Neuronal stem cell (in vitro differentiated cells): ENCODE data around the gene SPPL3. TPM values are rescaled to one million over a fixed set of nuclear protein-coding genes. Genes with fewer than 3 reads are reported as not detected.
"Not testable (repeated sequence)": the region's sequence is repeated elsewhere in the genome, so short reads cannot be mapped to it uniquely, and the experiment has no call there.

Source experiments
- DNase-seq: peaks from one replicate; pipeline ENCODE4 v3.0.0-alpha.2; 2013; ENCODE audit warnings: low spot score
- H2AFZ ChIP-seq: one replicate; pipeline ENCODE4 v1.6.1; 2013; ENCODE audit warnings: mild to moderate bottlenecking, low read length, inconsistent platforms
- H2AK5ac ChIP-seq: 2 replicates; pipeline ENCODE4 v1.6.1; 2013; ENCODE audit warnings: low read depth, mild to moderate bottlenecking, inconsistent platforms, low read length, moderate library complexity, mixed read lengths
- H2BK120ac ChIP-seq: 2 replicates; pipeline ENCODE4 v1.6.1; 2013; ENCODE audit warnings: low read depth, mild to moderate bottlenecking, inconsistent platforms, low read length, moderate library complexity, mixed read lengths
- H2BK12ac ChIP-seq: one replicate; pipeline ENCODE4 v1.6.1; 2013; ENCODE audit warnings: low read length, inconsistent platforms
- H2BK15ac ChIP-seq: 2 replicates; pipeline ENCODE4 v1.6.1; 2013; ENCODE audit warnings: mild to moderate bottlenecking, low read length, inconsistent platforms, mixed read lengths
- H2BK5ac ChIP-seq: one replicate; pipeline ENCODE4 v1.6.1; 2013; ENCODE audit warnings: inconsistent platforms, mild to moderate bottlenecking, low read length, moderate library complexity
- H3K14ac ChIP-seq: one replicate; pipeline ENCODE4 v1.6.1; 2013; ENCODE audit warnings: low read length, inconsistent platforms
- H3K18ac ChIP-seq: 2 replicates; pipeline ENCODE4 v1.6.1; 2013; ENCODE audit warnings: low read length, inconsistent platforms
- H3K23ac ChIP-seq: 2 replicates; pipeline ENCODE4 v1.6.1; 2013; ENCODE audit warnings: low read depth, mild to moderate bottlenecking, mixed read lengths, low read length, inconsistent platforms; ENCODE audit not compliant: poor library complexity
- H3K27ac ChIP-seq: replicated peaks from 3 replicates; pipeline ENCODE4 v1.5.1; 2013; ENCODE audit warnings: low read length, inconsistent platforms
- H3K27me3 ChIP-seq, 3 experiments: 2 replicates each; pipeline ENCODE4 v1.6.1; 2013; ENCODE audit warnings: low read length in 3 of 3, mild to moderate bottlenecking in 2 of 3, inconsistent platforms in 1 of 3, low read depth in 1 of 3, mixed read lengths in 1 of 3, moderate library complexity in 1 of 3; ENCODE audit not compliant: control insufficient read depth in 3 of 3, insufficient read depth in 3 of 3
- H3K36me3 ChIP-seq, 2 donors: replicated peaks in 1 of 2; 2 replicates each; pipeline ENCODE4 v1.6.1; 2013; ENCODE audit warnings: low read length in 2 of 2; ENCODE audit not compliant: control insufficient read depth in 2 of 2, insufficient read depth in 2 of 2
- H3K4ac ChIP-seq: 2 replicates; pipeline ENCODE4 v1.6.1; 2013; ENCODE audit warnings: inconsistent platforms, mild to moderate bottlenecking, low read length, moderate library complexity
- H3K4me1 ChIP-seq, 2 donors: 1 replicate in 1 of 2; 2 replicates in 1 of 2; pipeline ENCODE4 v1.6.1; 2013; ENCODE audit warnings: low read length in 2 of 2, low read depth in 1 of 2; ENCODE audit not compliant: control insufficient read depth in 2 of 2, insufficient read depth in 1 of 2
- H3K4me2 ChIP-seq: one replicate; pipeline ENCODE4 v1.6.1; 2013; ENCODE audit warnings: mild to moderate bottlenecking, low read length, inconsistent platforms; ENCODE audit not compliant: insufficient read depth, poor library complexity, severe bottlenecking
- H3K4me3 ChIP-seq, 2 donors: 2 replicates each; pipeline ENCODE4 v1.5.1; 2013; ENCODE audit warnings: low read length in 2 of 2, mild to moderate bottlenecking in 2 of 2, inconsistent platforms in 1 of 2, moderate library complexity in 1 of 2
- H3K79me1 ChIP-seq: one replicate; pipeline ENCODE4 v1.6.1; 2013; ENCODE audit warnings: low read depth, mild to moderate bottlenecking, inconsistent platforms, low read length, moderate library complexity
- H3K9ac ChIP-seq: one replicate; pipeline ENCODE4 v1.6.1; 2013; ENCODE audit warnings: mild to moderate bottlenecking, low read depth, low read length, inconsistent platforms; ENCODE audit not compliant: poor library complexity
- H3K9me3 ChIP-seq, 2 donors: replicated peaks in 1 of 2; 2 replicates each; pipeline versions ENCODE3 to v1.6.1; 2013; ENCODE audit warnings: low read length in 2 of 2, mild to moderate bottlenecking in 2 of 2, inconsistent platforms in 1 of 2, low read depth in 1 of 2, mixed read lengths in 1 of 2, moderate library complexity in 1 of 2; ENCODE audit not compliant: control insufficient read depth in 2 of 2, insufficient read depth in 1 of 2
- H4K8ac ChIP-seq: one replicate; pipeline ENCODE4 v1.6.1; 2013; ENCODE audit warnings: low read depth, mild to moderate bottlenecking, inconsistent platforms, low read length, moderate library complexity
- H4K91ac ChIP-seq: one replicate; pipeline ENCODE4 v1.6.1; 2013; ENCODE audit warnings: low read length, low read depth, mild to moderate bottlenecking, inconsistent platforms; ENCODE audit not compliant: poor library complexity
- WGBS, 2 donors: extraction: QIAGEN DNeasy Blood & Tissue Kit; methylation state at CpG; one replicate each; pipeline ENCODE4 v1.1.7; 2013; ENCODE audit warnings: missing lambda C conversion rate in 2 of 2, mixed read lengths in 1 of 2; ENCODE audit not compliant: insufficient read length in 2 of 2, insufficient replicate concordance in 1 of 2; ENCODE audit errors: extremely low coverage in 2 of 2; 5-methylcytosine and 5-hydroxymethylcytosine counted together
- polyA plus RNA-seq, 2 experiments: library from polyadenylated mRNA; stranded (reverse); fragments of 200-250 nt; gene quantifications; one replicate each; pipeline ENCODE4 v1.2.3, GENCODE V29; 2013

Gene SPPL3, protein sequence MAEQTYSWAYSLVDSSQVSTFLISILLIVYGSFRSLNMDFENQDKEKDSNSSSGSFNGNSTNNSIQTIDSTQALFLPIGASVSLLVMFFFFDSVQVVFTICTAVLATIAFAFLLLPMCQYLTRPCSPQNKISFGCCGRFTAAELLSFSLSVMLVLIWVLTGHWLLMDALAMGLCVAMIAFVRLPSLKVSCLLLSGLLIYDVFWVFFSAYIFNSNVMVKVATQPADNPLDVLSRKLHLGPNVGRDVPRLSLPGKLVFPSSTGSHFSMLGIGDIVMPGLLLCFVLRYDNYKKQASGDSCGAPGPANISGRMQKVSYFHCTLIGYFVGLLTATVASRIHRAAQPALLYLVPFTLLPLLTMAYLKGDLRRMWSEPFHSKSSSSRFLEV
- polyA plus RNA-seq (2013, experiment 1 of 2), result 50.8 TPM
- polyA plus RNA-seq (2013, experiment 2 of 2), result 50.8 TPM

- peak within 1 kb of the TSS; percentile 46 for H3K27ac ChIP-seq
- H3K4me1 ChIP-seq, result peaks cover 3 to 9% of the 10 kb centered on the region in 2 donors
- no CpG with 5 or more reads among the region's 66 CpGs for WGBS, 2 donors
- DNase-seq, result peak; percentile 88
- H2AK5ac ChIP-seq, result peak within 1 kb of the TSS; percentile 81
- peak within 1 kb of the TSS; percentile 96 for H2BK5ac ChIP-seq
- peak within 1 kb of the TSS; percentile 98 for H3K9ac ChIP-seq
- peak within 1 kb of the TSS; percentile 66 for H3K4ac ChIP-seq
- peak within 1 kb of the TSS; percentile 97 for H2BK120ac ChIP-seq
- H2BK15ac ChIP-seq, result no peak within 1 kb of the TSS
- peak within 1 kb of the TSS; percentile 65 for H4K8ac ChIP-seq
- peak within 1 kb of the TSS; percentile 93 for H3K23ac ChIP-seq
- peak within 1 kb of the TSS; percentile 94 for H2BK12ac ChIP-seq
- peaks cover 3 to 26% of the 10 kb centered on the region in 2 donors for H3K36me3 ChIP-seq
- peak within 1 kb of the TSS; percentile 99 for H3K18ac ChIP-seq
- H3K4me3 ChIP-seq, result peak within 1 kb of the TSS; percentile 99 to 100
- peak within 1 kb of the TSS; percentile 30 for H4K91ac ChIP-seq
- no peaks in the 10 kb centered on the region for H3K9me3 ChIP-seq
- H3K14ac ChIP-seq, result peak within 1 kb of the TSS; percentile 97
- H3K4me2 ChIP-seq, result peak within 1 kb of the TSS; percentile 86
- peaks cover 0 to 14% (median 0%) of the 10 kb centered on the region in 3 experiments for H3K27me3 ChIP-seq
- H2AFZ ChIP-seq, result peak within 1 kb of the TSS; percentile 96
- peaks cover 13% of the 10 kb centered on the region for H3K79me1 ChIP-seq
These were observed at the start of gene SPPL3 for GRCh38 chr12:120904197-120904773. Gene SPPL3 (minus strand): TSS chr12:120904358. CDS start chr12:120903867, 491 bp downstream.

DNA sequence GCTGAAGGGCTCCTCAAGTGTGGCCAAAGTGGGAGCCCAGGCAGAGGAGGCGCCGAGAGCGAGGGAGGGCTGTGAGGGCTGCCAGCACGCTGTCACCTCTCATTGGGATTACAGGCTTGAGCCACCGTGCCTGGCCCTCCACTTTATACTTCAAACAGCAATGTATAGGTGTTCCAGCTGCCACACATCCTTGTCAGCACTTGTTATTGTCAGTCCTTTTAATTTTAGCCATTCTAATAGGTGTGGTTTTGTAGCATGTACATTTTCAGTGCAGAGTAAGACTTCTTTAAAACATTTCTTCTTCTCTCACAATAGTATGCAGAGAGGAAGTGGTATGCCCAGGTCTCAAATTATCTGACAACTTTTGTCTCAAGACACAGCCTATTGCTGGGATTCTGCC is 46.6 kb upstream of the SPPL3 start:
- Histone ChIP-seq H3K4me3 (no peak overlapping the region), H3K9me3 (peaks cover 0 to 2% of the 10 kb centered on the region in 2 donors), H3K79me1 (no peaks in the 10 kb centered on the region), H3K4me1 (no peaks in the 10 kb centered on the region), H3K18ac (no peak overlapping the region), H2BK120ac (no peak overlapping the region), H2BK12ac (no peak overlapping the region), H3K36me3 (no peaks in the 10 kb centered on the region), H2AFZ (no peak overlapping the region), H3K14ac (no peak overlapping the region), H4K8ac (no peak overlapping the region), H2AK5ac (no peak overlapping the region), H4K91ac (no peak overlapping the region), H3K4ac (no peak overlapping the region), H3K9ac (no peak overlapping the region), H3K27ac (no peak overlapping the region), H2BK15ac (no peak overlapping the region), H3K27me3 (peaks cover 0 to 2% (median 0%) of the 10 kb centered on the region in 3 experiments), H2BK5ac (no peak overlapping the region), H3K23ac (no peak overlapping the region), H3K4me2 (no peak overlapping the region)
- no peak for DNase-seq
- WGBS, 2 donors, result no CpG with 5 or more reads among the region's 5 CpGs

- DNase-seq, H3K27ac ChIP-seq, H3K14ac ChIP-seq, H2AK5ac ChIP-seq, H4K8ac ChIP-seq, H2BK5ac ChIP-seq, H3K4me2 ChIP-seq, H2BK120ac ChIP-seq, H3K27me3 ChIP-seq, H3K79me1 ChIP-seq, H2BK12ac ChIP-seq, H3K4me3 ChIP-seq, H3K23ac ChIP-seq, H3K4ac ChIP-seq, H4K91ac ChIP-seq, H3K36me3 ChIP-seq, H3K18ac ChIP-seq, H2AFZ ChIP-seq, H2BK15ac ChIP-seq, H3K4me1 ChIP-seq, H3K9ac ChIP-seq, H3K9me3 ChIP-seq: not testable (repeated sequence)
- no CpG with 5 or more reads among the region's 31 CpGs for WGBS, 2 donors
These were observed 46.2 kb upstream of the SPPL3 start for GRCh38 chr12:120950260-120950799.

DNA sequence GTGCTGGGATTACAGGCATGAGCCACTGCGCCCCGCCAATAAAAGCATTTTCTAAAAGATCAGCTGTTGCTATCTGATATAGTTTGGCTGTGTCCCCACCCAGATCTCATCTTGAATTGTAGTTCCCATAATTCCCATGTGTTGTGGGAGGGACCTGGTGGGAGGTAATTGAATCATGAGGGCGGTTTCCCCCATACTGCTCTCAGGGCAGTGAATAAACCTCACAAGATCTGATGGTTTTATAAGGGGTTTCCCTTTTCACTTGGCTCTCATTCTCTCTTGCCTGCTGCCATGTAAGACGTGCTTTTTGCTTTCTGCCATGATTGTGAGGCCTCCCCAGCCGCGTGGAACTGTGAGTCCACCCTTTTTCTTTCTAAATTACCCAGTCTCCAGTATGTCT is 41.4 kb upstream of the SPPL3 start:
- H2BK15ac ChIP-seq, H3K27ac ChIP-seq, DNase-seq, H2AK5ac ChIP-seq, H4K8ac ChIP-seq, H3K9ac ChIP-seq, H4K91ac ChIP-seq, H2BK120ac ChIP-seq, H2BK12ac ChIP-seq, H3K9me3 ChIP-seq, H3K79me1 ChIP-seq, H2AFZ ChIP-seq, H3K14ac ChIP-seq, H2BK5ac ChIP-seq, H3K4me2 ChIP-seq, H3K23ac ChIP-seq, H3K4ac ChIP-seq, H3K4me3 ChIP-seq, H3K36me3 ChIP-seq, H3K18ac ChIP-seq, H3K27me3 ChIP-seq, H3K4me1 ChIP-seq: not testable (repeated sequence)
- no CpG with 5 or more reads among the region's 6 CpGs for WGBS, 2 donors
